ENCODE data around the gene RTN4R.

Gene RTN4R

GRCh38 chr22:20231514-20232236, 36.4 kb downstream of the RTN4R start:
- DNase-seq (ENCODE audit: low read depth), result no peak
- no peak overlapping the region for H3K4me3 ChIP-seq (replicated peaks; ENCODE audit: low read depth, low read length)
- no peak for TF ChIP-seq CTCF (IDR thresholded peaks at IDR 0.05; ENCODE audit: low read length, missing control alignments)

DNA sequence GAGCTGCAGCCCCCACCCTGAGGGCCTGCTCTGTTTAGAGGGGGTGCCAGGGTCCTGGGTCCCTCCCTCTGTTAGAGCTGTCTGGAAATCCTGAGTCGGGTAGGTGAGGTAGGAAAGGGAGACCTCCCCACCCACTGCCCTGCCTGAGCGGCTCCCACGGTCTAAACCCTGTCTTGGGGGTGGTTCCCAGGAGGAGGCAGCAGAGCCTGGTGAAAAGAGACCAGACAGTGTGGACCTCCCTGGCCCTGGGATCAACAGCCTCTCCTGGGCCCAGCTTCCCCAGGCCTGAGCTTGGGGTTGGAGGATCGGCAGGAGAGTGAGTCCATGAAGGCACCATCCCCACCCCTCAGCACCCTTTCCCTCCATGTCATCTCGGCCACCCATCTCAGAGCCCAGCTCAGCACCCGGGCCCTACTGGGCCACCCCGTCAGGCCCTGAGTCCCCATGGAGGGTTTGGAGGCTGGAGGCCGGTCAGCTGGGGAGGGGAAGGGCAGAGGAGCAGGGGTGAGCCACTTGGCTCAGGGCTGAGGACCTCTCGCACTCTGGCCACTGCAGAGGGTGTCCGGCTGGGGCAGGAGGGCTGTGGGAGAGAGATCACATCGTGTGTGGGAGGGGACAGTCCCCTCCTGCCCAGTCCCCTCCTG, 37.2 kb downstream of the RTN4R start:
- no peak for TF ChIP-seq CTCF (IDR thresholded peaks at IDR 0.05; ENCODE audit: low read length, missing control alignments)
- no peak overlapping the region for H3K4me3 ChIP-seq (replicated peaks; ENCODE audit: low read depth, low read length)
- no peak for DNase-seq (ENCODE audit: low read depth)

- DNase-seq (ENCODE audit: low read depth), result no peak
- no peak for TF ChIP-seq CTCF (IDR thresholded peaks at IDR 0.05; ENCODE audit: low read length, missing control alignments)
- H3K4me3 ChIP-seq (replicated peaks; ENCODE audit: low read depth, low read length), result no peak overlapping the region
Observed at GRCh38 chr22:20229916-20230775, 38.0 kb downstream of the RTN4R start.

GRCh38 chr22:20228939-20229272, 39.2 kb downstream of the RTN4R start:
- TF ChIP-seq CTCF (IDR thresholded peaks at IDR 0.05; ENCODE audit: low read length, missing control alignments), result no peak
- no peak overlapping the region for H3K4me3 ChIP-seq (replicated peaks; ENCODE audit: low read depth, low read length)
- no peak for DNase-seq (ENCODE audit: low read depth)

- no peak overlapping the region for H3K4me3 ChIP-seq (replicated peaks; ENCODE audit: low read depth, low read length)
- no peak for DNase-seq (ENCODE audit: low read depth)
- TF ChIP-seq CTCF (IDR thresholded peaks at IDR 0.05; ENCODE audit: low read length, missing control alignments), result no peak
Observed at GRCh38 chr22:20228055-20228938, 39.8 kb downstream of the RTN4R start.

DNA sequence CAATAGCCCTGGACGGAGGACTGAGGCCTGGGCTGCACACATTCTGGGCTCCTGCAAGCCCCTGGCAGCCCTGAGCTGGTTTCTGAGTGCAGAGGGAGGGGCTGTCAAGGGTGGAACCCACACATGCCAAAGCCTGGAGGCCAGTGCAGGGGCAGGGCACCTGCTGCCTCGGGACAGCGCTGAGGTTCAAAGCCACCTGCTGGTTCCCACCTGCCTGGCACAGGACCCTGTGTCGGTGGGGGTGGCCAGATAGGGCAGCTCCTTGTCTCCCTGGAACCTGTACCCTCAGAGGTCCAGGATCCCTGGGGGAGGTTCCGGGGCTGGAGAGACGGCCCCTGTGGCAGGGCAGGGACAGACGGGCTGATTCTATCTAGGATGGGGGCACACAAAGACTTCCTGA, 40.8 kb downstream of the RTN4R start:
- no peak for TF ChIP-seq CTCF (IDR thresholded peaks at IDR 0.05; ENCODE audit: low read length, missing control alignments)
- H3K4me3 ChIP-seq (replicated peaks; ENCODE audit: low read depth, low read length), result no peak overlapping the region
- DNase-seq (ENCODE audit: low read depth), result no peak

All from fibroblast of pulmonary artery (primary cell).